Breast epithelium (tissue), 3 donors: ENCODE measurements around the gene ZSWIM6.

Experiments used
- POLR2A ChIP-seq: fragments of 450-650 bp; IDR thresholded peaks from one replicate; pipeline ENCODE4 v1.6.1; 2016; ENCODE audit warnings: antibody characterized with exemption, mild to moderate bottlenecking, moderate library complexity
- TF ChIP-seq, protein P1 (sequence below), 3 donors: fragments of 450-650 bp; IDR thresholded peaks; one replicate each; pipeline ENCODE4 v1.5.1; 2016 to 2017; ENCODE audit warnings: antibody characterized with exemption in 3 of 3, mild to moderate bottlenecking in 3 of 3, moderate library complexity in 3 of 3

DNA sequence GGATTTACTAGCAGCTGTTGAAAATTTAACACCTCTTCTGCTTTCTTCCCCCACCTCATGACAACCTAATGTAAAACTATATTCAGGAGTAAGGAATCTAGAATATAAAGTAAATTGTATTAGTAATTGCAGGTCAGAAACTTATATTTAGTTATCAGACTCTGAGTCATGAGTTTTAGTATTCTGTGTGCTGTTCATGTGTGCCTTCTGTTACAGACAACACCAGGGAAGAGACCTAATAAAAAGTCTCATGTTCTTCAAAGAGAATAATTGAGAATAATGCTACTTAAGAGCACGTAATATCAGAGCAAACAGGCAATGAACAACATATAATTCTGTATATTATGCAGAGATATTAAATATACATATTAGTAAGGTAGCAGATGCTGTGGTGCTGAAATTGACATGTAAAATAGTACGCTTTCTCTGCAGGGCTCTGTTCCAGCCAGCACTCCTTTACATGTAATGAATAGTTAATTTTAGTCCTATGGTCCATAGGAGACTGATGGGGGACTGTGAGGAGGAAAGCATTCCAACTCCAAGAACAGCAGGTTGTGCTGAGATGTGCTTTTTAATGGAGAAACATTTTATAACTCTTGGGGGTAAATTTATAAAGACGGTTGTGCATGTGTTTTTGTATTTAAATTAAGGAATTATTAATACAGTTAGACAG lies 106.4 kb downstream of the ZSWIM6 start:
- TF ChIP-seq, protein P1, sequence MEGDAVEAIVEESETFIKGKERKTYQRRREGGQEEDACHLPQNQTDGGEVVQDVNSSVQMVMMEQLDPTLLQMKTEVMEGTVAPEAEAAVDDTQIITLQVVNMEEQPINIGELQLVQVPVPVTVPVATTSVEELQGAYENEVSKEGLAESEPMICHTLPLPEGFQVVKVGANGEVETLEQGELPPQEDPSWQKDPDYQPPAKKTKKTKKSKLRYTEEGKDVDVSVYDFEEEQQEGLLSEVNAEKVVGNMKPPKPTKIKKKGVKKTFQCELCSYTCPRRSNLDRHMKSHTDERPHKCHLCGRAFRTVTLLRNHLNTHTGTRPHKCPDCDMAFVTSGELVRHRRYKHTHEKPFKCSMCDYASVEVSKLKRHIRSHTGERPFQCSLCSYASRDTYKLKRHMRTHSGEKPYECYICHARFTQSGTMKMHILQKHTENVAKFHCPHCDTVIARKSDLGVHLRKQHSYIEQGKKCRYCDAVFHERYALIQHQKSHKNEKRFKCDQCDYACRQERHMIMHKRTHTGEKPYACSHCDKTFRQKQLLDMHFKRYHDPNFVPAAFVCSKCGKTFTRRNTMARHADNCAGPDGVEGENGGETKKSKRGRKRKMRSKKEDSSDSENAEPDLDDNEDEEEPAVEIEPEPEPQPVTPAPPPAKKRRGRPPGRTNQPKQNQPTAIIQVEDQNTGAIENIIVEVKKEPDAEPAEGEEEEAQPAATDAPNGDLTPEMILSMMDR (IDR thresholded peaks at IDR 0.05) = no peak
- no peak for TF ChIP-seq POLR2A
